Stomach (tissue), 9 donors: ENCODE measurements around the gene RPL36A. TPM values are rescaled to one million over a fixed set of nuclear protein-coding genes. Genes with fewer than 3 reads are reported as not detected.

Experiments
- DNase-seq, 2 donors: peaks; one replicate each; pipeline versions ENCODE4 v3.0.0 to v3.0.0-alpha.2; 2013 to 2019
- H3K27ac ChIP-seq, 5 donors: fragments of 200-600 bp in 4 of 5; sonication (generic) in 4 of 5; one replicate each; pipeline ENCODE4 v1.5.1; 2013 to 2019; ENCODE audit warnings: mild to moderate bottlenecking in 1 of 5, moderate library complexity in 1 of 5
- H3K27me3 ChIP-seq, 3 donors: fragments of 200-600 bp; sonication (generic); one replicate each; pipeline ENCODE4 v1.5.1; 2017 to 2019; ENCODE audit warnings: mixed run types in 1 of 3
- H3K36me3 ChIP-seq, 4 donors: fragments of 200-600 bp; sonication (generic); 1 replicate in 3 of 4; 2 replicates in 1 of 4; pipeline ENCODE4 v1.5.1; 2016 to 2019
- H3K4me1 ChIP-seq, 4 donors: fragments of 200-600 bp; sonication (generic); one replicate each; pipeline ENCODE4 v1.5.1; 2016 to 2019
- H3K4me3 ChIP-seq, 4 donors: fragments of 200-600 bp; sonication (generic) in 3 of 4; one replicate each; pipeline ENCODE4 v1.5.1; 2016 to 2019; ENCODE audit warnings: mild to moderate bottlenecking in 1 of 4
- H3K9me3 ChIP-seq, 4 donors: fragments of 200-600 bp; sonication (generic); one replicate each; pipeline ENCODE4 v1.5.1; 2016 to 2019
- EP300 ChIP-seq: sonication (generic); formaldehyde crosslinking; IDR thresholded peaks from one replicate; pipeline ENCODE4 v1.6.1; 2017; ENCODE audit warnings: antibody characterized with exemption
- POLR2A ChIP-seq, 4 donors: fragments of 450-650 bp; IDR thresholded peaks; one replicate each; pipeline ENCODE4 v1.6.1; 2016; ENCODE audit warnings: antibody characterized with exemption in 4 of 4, control low read depth in 2 of 4, mild to moderate bottlenecking in 1 of 4, moderate library complexity in 1 of 4
- POLR2AphosphoS5 ChIP-seq, 3 donors: sonication (generic); formaldehyde crosslinking; IDR thresholded peaks; one replicate each; pipeline ENCODE4 v1.6.1; 2016; ENCODE audit warnings: antibody characterized with exemption in 3 of 3
- WGBS, 5 donors: extraction: QIAGEN DNeasy Blood & Tissue Kit in 3 of 5; methylation state at CpG; one replicate each; pipeline versions ENCODE4 v1.1.5 to v1.1.7; 2013 to 2018; 5-methylcytosine and 5-hydroxymethylcytosine counted together
- intact Hi-C: fragments of 100-400 bp; cut with DNase I; formaldehyde crosslinking; loops from one replicate; pipeline ENCODE4 v1.15.1; 2023; ENCODE audit warnings: low total_unique reads
- polyA plus RNA-seq, 3 donors: library from polyadenylated mRNA; stranded (reverse); fragments of 200-250 nt; gene quantifications; one replicate each; pipeline ENCODE4 v1.2.3, GENCODE V29; 2013
- total RNA-seq, 5 donors: library from RNA; depleted of rRNA; stranded (reverse); fragments of >200 nt; gene quantifications; one replicate each; pipeline versions ENCODE4 v1.1.0 to v1.2.3, GENCODE V29; 2014 to 2016
- TF ChIP-seq, protein P1 (sequence below), 7 experiments: fragments of 450-650 bp in 4 of 7; fragments of 200-600 bp in 3 of 7; sonication (generic) in 3 of 7; IDR thresholded peaks; one replicate each; pipeline ENCODE4 v1.5.1; 2016 to 2019; ENCODE audit warnings: antibody characterized with exemption in 7 of 7, control low read depth in 2 of 7, mild to moderate bottlenecking in 1 of 7
- donor health status: healthy with polysubstance abuse.
- donor health status: Bipolar disorder and iron deficiency.
- donor health status: healthy.

RPL36A gene
- total and polyA plus RNA-seq, 8 donors, result 555 to 3,486 (median 1,075) TPM

DNA sequence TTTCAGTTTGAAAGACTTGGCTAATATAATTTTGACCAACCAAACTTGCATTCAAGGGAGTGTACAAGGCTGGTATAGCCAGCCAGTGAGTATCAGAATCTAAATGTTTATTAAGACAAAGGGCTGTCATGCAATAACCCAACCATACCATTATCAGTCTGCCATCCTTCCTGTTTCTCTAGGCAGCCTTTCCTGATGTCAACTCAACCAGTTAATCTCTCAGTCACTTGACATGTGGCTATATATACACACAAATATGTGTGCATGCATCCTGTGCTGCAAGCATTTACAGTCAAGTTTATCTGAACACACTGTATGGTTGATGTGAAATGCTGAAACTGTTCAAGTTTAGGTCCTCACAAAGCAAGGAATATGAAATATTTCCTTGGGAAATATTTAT is 22.0 kb upstream of the RPL36A start:
- intact Hi-C loops, result no loop called here
- peaks cover 0 to 13% (median 5%) of the 10 kb centered on the region in 3 donors for H3K27me3 ChIP-seq
- H3K4me1 ChIP-seq, result no peaks in the 10 kb centered on the region
- no peak overlapping the region for H3K27ac ChIP-seq
- H3K36me3 ChIP-seq, result no peaks in the 10 kb centered on the region
- no peak for DNase-seq
- H3K9me3 ChIP-seq, result no peaks in the 10 kb centered on the region
- H3K4me3 ChIP-seq, result no peak overlapping the region
- TF ChIP-seq, protein P1, sequence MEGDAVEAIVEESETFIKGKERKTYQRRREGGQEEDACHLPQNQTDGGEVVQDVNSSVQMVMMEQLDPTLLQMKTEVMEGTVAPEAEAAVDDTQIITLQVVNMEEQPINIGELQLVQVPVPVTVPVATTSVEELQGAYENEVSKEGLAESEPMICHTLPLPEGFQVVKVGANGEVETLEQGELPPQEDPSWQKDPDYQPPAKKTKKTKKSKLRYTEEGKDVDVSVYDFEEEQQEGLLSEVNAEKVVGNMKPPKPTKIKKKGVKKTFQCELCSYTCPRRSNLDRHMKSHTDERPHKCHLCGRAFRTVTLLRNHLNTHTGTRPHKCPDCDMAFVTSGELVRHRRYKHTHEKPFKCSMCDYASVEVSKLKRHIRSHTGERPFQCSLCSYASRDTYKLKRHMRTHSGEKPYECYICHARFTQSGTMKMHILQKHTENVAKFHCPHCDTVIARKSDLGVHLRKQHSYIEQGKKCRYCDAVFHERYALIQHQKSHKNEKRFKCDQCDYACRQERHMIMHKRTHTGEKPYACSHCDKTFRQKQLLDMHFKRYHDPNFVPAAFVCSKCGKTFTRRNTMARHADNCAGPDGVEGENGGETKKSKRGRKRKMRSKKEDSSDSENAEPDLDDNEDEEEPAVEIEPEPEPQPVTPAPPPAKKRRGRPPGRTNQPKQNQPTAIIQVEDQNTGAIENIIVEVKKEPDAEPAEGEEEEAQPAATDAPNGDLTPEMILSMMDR (IDR thresholded peaks at IDR 0.05), result no peak
- no peak for TF ChIP-seq POLR2AphosphoS5 (IDR thresholded peaks at IDR 0.05)
- TF ChIP-seq EP300, result no peak
- no peak for TF ChIP-seq POLR2A (IDR thresholded peaks at IDR 0.05)

DNA sequence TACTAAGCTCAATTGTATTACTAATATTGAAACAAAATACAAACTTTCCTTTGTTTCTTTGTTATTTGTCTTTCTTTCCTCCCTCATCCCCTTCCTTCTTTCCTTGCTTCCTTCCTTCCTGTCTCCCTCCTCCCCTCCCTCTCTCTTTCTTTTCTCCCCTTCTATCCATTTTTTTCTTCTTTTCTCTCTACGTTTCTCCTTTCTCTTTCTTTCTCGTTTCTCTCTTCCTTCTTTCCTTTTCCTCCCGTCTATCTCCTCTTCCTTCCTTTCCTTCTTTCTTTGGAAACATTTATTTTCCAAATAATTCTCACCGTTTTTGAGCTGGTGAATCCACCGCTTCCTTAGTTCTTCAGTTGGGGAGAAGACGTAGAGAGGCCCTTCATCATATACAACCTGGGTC is 21.1 kb upstream of the RPL36A start:
- no peak overlapping the region for H3K4me3 ChIP-seq
- no peaks in the 10 kb centered on the region for H3K36me3 ChIP-seq
- intact Hi-C loops, result no loop called here
- H3K4me1 ChIP-seq, result no peaks in the 10 kb centered on the region
- WGBS, 5 donors, result 71 to 77% (median 77%) methylated on average over 6 of the region's 6 CpGs
- no peak overlapping the region for H3K27ac ChIP-seq
- no peak for TF ChIP-seq POLR2A (IDR thresholded peaks at IDR 0.05)
- TF ChIP-seq EP300, result no peak
- TF ChIP-seq, protein P1 (IDR thresholded peaks at IDR 0.05), result no peak
- no peak for TF ChIP-seq POLR2AphosphoS5 (IDR thresholded peaks at IDR 0.05)
- no peak for DNase-seq
- peaks cover 0 to 11% (median 5%) of the 10 kb centered on the region in 3 donors for H3K27me3 ChIP-seq
- H3K9me3 ChIP-seq, result no peaks in the 10 kb centered on the region

DNA sequence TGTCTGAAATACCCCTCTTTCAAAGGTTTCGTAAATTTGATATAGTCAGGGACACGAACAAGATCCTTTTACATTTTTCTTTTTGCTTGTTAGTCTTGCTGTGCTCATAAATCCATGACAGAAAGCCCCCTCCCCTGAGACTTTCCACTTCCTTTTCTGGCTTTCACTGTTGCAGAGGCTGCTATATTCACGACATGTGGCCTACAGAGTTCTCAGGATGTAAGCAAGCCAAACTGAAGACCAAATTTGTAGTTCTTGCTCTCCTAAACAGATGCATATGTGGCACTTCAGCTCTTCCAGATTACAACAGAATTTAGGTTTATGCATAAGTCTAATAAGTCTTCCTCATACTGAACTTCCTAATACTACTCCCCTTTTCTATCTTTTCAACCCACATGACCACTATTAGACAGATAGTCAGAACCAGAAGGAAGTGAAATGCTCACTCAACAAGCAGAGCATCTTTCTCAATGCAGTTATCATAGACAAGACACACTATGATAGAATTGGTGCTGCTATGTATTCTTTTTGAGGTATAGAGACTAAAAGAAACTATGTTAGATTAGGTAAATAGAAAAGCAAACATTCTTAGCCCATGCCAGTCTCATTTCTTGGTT is 19.8 kb upstream of the RPL36A start:
- no peak for DNase-seq
- Histone ChIP-seq H3K27me3 (peaks cover 0 to 5% (median 4%) of the 10 kb centered on the region in 3 donors), H3K27ac (no peak overlapping the region), H3K36me3 (no peaks in the 10 kb centered on the region), H3K9me3 (no peaks in the 10 kb centered on the region), H3K4me3 (no peak overlapping the region), H3K4me1 (no peaks in the 10 kb centered on the region)
- 56 to 73% (median 60%) methylated on average over 3 of the region's 3 CpGs for WGBS, 5 donors
- intact Hi-C loops, result no loop called here
- TF ChIP-seq, protein P1 (IDR thresholded peaks at IDR 0.05), result no peak
- no peak for TF ChIP-seq POLR2AphosphoS5 (IDR thresholded peaks at IDR 0.05)
- no peak for TF ChIP-seq EP300
- no peak for TF ChIP-seq POLR2A (IDR thresholded peaks at IDR 0.05)

DNA sequence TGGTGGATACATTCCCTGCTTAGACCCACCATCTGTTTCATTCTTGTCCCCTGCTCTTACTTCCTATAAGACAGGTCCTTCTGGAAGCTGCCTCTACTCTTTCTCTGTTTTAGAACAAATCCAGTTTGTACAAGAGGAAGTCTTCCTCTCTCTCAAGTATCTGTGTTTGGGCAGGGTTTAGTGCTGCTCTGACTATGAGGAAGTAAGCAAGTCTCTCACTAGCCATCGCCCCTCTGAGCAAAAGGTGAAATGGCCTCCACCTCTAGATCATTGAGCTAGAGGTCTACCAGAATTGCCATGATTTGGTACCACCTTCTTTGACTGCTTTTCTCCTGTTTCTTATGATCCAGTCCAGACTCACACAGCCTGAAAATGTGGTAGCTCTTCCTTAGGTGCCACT is 13.3 kb upstream of the RPL36A start:
- 50 to 79% (median 60%) methylated on average over 1 of the region's 1 CpG for WGBS, 5 donors
- intact Hi-C loops, result no loop called here

More for the DNA sequence above, 13.3 kb upstream of the RPL36A start:
- no peaks in the 10 kb centered on the region for H3K36me3 ChIP-seq
- no peaks in the 10 kb centered on the region for H3K4me1 ChIP-seq
- no peaks in the 10 kb centered on the region for H3K9me3 ChIP-seq
- no peak for DNase-seq
- no peak overlapping the region for H3K4me3 ChIP-seq
- H3K27ac ChIP-seq, result no peak overlapping the region
- H3K27me3 ChIP-seq, result peaks cover 0 to 2% (median 0%) of the 10 kb centered on the region in 3 donors
- TF ChIP-seq, protein P1 (IDR thresholded peaks at IDR 0.05), result no peak
- TF ChIP-seq POLR2A (IDR thresholded peaks at IDR 0.05) (no peak), POLR2AphosphoS5 (IDR thresholded peaks at IDR 0.05) (no peak), EP300 (no peak)
